Hematopoietic multipotent progenitor cell treated with erythropoietin and hydrocortisone succinate and interleukin-3 and kit ligand, for 15 days (in vitro differentiated cells): ENCODE data around the gene ATP11A.

ENCODE experiments used
- DNase-seq: peaks from one replicate; pipeline ENCODE4 v3.0.0-alpha.2; 2015; ENCODE audit warnings: low spot score

Gene ATP11A

GRCh38 chr13:112761701-112762689 lies 72.2 kb downstream of the ATP11A start:
- DNase-seq: no peak

- DNase-seq: no peak
Observed at GRCh38 chr13:112762690-112763080, 72.8 kb downstream of the ATP11A start.

DNA sequence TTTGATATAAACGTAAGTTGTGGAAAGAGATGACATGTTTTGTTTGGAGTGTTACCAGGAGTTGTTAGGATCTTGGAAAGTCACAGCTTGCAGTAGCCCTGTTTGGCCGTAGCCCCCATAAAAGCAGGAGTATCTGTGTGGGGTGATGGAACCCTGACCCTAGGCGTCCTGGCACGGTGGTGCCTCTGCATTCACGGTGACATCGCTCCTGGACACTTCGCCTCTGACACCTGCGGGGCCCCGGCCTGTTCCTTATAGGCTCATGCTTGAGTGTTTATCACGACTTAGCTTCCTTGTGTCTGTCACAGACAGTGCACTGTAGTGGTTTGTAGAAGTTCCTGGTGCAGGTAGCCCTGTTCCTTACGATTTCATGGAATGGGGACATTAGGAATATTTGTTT lies 74.2 kb downstream of the ATP11A start:
- no peak for DNase-seq

- no peak for DNase-seq
Observed at GRCh38 chr13:112764864-112765561, 75.2 kb downstream of the ATP11A start.

- no peak for DNase-seq
Observed at GRCh38 chr13:112765731-112766130, 75.9 kb downstream of the ATP11A start.

DNA sequence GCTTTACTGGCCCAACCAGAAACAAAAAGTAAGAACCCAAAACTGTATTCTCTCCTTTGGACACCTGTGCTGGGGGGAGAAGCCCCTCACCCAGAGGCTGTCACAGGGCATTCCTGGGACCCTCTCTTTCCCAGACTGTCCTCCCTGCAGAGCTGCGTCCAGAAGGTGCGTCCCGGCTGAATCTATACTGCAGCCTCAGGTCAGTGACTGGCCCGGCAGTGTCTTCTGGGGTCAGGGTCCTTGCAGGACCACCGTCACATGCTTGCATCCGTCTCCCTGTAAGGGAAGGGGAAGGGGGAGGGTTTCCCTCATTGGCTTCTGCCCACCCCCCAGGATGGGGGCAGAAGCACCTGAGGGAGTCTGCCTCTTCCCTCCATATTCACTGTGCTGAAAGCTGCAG lies 76.5 kb downstream of the ATP11A start:
- DNase-seq: no peak

GRCh38 chr13:112767506-112768471 lies 78.0 kb downstream of the ATP11A start:
- no peak for DNase-seq

DNA sequence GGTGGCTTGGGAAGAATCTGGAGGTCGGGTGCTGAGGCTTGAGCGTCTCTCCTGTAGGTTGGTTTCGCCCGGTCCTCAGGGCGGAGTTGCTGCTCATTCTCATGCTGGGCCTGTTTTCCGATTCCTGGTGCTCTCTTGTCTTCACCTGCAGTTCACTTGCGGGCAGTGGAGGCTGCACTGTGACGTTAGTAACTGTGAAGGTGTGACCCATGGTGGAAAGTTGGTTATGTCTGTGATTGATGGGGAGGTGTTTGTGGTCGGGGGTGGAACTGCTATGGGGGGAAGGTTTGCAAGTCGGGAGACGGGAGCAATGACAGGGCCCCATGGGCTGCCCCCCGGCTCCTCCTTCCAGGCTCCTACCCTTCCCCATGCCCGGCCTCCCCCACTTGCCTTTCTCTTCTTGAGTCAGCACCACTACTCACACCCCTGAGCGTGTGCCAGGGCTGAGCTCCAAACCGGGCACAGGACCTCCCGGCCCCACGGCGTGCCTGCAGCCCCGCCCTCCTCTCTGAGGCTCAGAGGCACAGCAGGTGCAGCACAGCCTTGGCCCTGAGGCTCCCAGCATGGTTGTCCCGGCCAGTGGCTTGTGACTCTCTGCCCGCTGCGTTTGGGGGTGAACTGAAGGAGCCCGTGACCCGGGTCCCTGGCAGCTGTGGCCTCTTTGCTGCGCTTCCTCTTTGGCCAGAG lies 79.1 kb downstream of the ATP11A start:
- DNase-seq: no peak

DNA sequence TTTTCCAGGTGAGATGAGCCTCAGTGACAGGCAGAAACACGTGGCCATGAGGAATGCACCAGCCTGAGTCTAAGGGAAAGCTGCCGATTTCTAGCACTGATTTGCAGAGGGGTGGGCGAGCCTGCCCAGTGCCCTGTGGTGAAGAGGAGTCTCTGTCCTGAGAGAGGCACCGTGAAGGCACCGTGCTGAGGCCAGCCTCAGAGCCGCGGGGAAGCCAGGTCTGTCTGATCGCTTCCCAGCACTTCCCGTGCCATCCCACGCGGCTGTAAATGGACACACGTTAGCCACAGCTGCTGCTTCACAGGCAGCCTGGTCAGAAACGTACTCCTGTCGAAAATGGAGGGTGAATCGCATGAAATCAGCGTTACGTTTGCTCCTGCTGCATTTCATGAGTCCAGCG lies 79.8 kb downstream of the ATP11A start:
- no peak for DNase-seq

- no peak for DNase-seq
Observed at GRCh38 chr13:112770504-112770903, 80.7 kb downstream of the ATP11A start.

DNA sequence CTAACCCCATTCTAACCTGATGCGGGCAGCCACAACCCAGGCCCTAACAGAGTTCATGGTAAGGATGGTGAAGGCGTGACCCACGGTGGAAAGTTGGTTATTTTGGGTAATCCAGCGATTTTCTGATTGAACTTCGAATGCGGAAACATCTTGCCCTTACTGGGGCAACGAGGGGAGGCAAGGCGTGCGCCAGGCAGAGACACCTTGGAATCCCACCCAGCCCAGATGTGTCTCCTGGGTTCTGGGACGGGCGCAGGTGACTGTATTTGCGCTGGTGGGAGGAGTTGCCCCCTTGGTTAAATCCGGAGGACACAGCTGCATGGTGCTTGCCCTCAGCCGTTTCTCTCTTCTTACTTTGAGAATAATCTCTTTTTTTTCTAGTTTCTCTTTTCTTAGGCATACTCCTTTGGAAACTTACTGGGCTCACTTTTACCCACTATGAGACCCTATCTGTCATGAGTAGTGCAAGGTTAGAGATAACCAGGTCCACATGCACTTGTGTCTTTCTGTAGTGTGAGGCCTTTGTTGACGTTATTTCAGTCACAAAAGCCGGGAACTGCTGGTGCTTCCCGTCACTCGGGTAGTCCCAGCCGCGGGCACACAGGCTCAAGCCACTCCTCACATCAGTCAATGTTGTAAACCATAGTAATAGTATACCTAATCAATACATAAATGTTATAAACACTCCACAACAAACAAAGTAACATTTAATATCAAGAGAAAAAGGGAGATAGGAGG lies 81.5 kb downstream of the ATP11A start:
- DNase-seq: no peak

GRCh38 chr13:112771877-112772538 lies 82.2 kb downstream of the ATP11A start:
- DNase-seq: no peak

GRCh38 chr13:112772539-112772909 lies 82.7 kb downstream of the ATP11A start:
- no peak for DNase-seq

DNA sequence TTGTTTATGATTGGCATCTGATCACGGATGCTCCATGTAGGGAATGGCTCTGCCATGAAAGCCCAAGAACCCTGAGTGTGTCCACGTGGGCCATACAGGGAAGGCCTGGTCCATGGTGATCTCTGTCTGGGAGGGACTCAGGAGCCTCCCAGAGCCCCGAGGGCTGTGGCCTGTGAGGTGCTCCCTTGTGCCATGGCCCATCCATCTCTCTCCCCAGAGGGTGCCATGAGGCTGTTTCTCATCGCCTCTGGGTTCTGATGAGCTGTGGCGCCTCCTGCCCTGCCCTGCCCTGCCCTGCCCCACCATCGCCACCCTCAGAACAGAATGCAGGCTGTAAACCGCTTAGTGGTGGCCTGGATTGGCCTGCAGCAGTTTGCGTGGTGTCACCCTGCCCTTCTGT lies 83.1 kb downstream of the ATP11A start:
- DNase-seq: no peak

DNA sequence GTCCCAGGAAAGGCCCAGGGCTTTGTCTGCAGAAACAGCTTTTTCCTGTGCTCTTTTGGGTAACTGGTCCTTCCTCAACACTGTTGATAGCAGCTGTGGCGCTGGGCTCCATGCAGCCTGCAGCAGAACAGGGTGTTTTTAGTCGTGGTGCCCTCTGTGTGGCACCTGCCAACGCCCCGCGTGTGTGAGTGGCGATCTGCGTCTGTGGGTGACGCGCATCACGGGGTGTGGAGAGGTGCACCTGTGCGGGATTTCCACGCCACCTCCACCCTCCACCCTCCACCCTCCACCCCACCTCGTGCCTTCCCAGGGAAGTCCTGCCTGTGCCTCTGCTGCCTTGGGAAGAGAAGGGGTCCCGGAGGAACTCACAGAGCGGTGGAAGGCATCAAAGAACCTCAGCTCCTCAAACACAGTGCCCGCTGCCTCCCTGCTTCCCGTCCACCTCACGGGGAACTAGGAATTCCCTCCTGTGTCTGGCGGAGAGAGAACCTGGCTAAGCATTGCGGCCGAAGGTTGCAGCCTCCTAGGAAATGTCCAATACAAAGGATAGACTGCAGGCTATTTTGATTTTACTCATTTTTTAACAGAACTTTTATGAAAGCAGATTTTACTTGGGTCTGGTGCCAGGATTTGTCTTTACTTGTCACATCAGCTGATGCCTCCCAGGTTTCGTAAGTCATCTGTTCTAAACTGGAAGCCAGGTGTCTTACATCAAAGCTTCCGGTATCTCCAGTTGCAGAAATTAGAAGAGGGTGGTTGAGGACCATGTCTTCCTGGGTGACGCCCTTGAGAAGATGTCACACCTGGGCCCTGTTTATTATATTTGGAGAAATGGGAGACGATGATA lies 84.0 kb downstream of the ATP11A start:
- no peak for DNase-seq

DNA sequence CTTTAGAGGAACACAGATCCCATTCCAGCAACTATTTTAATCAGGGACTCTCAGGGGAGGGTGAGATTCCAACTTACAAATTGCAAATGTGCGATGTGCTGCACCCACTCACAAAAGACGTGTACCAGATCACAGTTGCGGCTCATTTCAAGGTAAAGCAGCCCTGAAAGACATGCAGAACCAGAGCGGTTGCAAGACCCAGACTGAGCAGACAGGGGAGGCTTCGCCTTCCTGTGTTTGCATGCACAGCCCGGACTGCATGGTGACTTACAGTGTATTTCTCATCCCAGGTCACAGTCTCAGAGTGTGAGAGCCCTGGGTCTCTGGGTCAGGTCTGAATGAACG lies 84.6 kb downstream of the ATP11A start:
- no peak for DNase-seq

GRCh38 chr13:112774829-112775565 lies 85.2 kb downstream of the ATP11A start:
- no peak for DNase-seq

DNA sequence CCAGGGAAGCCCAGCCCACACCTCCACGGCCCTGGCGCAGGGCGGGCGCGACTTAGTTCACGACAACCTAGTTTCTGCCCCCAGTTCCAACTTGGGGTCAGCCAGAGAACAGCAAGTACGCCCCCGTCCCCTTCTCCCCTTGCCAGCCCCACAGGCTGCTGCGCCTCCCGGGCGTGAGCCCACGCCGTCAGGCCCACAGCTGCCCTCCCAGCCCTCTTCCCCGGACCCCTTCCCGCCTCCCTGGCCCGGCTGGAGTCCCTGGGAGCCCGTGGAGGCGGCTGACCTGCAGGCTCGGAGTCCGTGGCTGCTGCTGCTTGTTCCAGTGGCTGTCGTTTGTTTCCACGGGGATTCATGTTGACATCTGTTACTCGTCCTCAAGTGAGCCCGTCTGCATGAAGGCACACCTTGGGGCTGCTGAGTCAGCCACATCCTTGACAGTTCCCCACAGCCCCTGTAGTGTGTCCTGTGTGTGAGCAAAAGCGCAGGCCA lies 86.0 kb downstream of the ATP11A start:
- DNase-seq: no peak

DNA sequence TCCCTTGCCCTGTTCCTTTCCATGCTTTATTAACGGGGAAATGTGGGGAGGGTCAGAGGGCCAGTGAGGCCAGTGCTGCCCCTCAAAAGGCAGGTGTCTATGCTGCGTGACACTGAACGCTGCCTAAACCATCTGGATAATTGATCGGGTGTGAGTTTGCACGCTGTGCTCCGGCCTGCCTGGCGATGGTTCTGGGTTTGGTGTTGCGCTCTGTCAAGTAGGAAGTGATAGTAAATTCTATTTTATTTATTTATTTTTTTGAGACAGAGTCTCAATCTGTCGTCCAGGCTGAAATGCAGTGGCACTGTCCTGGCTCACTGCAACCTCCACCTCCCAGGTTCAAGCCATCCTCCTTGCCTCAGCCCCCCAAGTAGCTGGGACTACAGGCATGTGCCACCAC lies 86.5 kb downstream of the ATP11A start:
- DNase-seq: no peak
